Panc1 (cell line): ENCODE measurements around the gene SHKBP1.

Experiments
- CTCF ChIP-seq: fragments of 450-650 bp; IDR thresholded peaks from 2 replicates; pipeline ENCODE4 v1.5.1; 2017; ENCODE audit warnings: mild to moderate bottlenecking
- POLR2AphosphoS5 ChIP-seq: IDR thresholded peaks from 2 replicates; pipeline ENCODE4 v1.6.1; 2012; ENCODE audit warnings: mild to moderate bottlenecking, low read depth, low read length, moderate library complexity
- REST ChIP-seq, 2 experiments: IDR thresholded peaks; 2 replicates each; pipeline ENCODE4 v1.6.1; 2011 to 2012; ENCODE audit warnings: low read depth in 2 of 2, control low read depth in 1 of 2, low read length in 1 of 2, mild to moderate bottlenecking in 1 of 2, moderate library complexity in 1 of 2; ENCODE audit not compliant: insufficient read depth in 1 of 2
- SIN3A ChIP-seq: IDR thresholded peaks from 2 replicates; pipeline ENCODE4 v1.6.1; 2012; ENCODE audit warnings: low read depth, mild to moderate bottlenecking, low read length, moderate library complexity, borderline replicate concordance; ENCODE audit not compliant: insufficient read depth

- no peak for TF ChIP-seq CTCF
- no peak for TF ChIP-seq SIN3A
- no peak for TF ChIP-seq REST (IDR thresholded peaks at IDR 0.05; ENCODE audit: insufficient read depth in 1 of 2, low read depth in 2 of 2, low read length in 1 of 2)
- TF ChIP-seq POLR2AphosphoS5 = no peak
These were observed 1.3 kb upstream of the SHKBP1 start for GRCh38 chr19:40575326-40575725.
